GM23338 (cell line): ENCODE data around the gene PCLAF. TPM values are rescaled to one million over a fixed set of nuclear protein-coding genes. Genes with fewer than 3 reads are reported as not detected.

Experiments used
- ATAC-seq: fragments of 200-7000 bp; cut with Tn5 transposase; 3 replicates; pipeline ENCODE4 v1.9.1; 2020
- DNase-seq: peaks from one replicate; pipeline ENCODE4 v3.0.0-alpha.2; 2015; ENCODE audit warnings: low spot score
- H2AFZ ChIP-seq: fragments of 200-600 bp; sonication (generic); 2 replicates; pipeline ENCODE4 v1.8.0; 2016; ENCODE audit warnings: antibody characterized with exemption, mild to moderate bottlenecking, moderate library complexity
- H3F3A ChIP-seq: fragments of 200-600 bp; sonication (generic); replicated peaks from 2 replicates; pipeline ENCODE4 v1.8.0; 2017; ENCODE audit warnings: antibody characterized with exemption, mixed run types, low read depth
- H3K27ac ChIP-seq: fragments of 200-600 bp; sonication (generic); 2 replicates; pipeline ENCODE4 v1.6.1; 2016; ENCODE audit warnings: low read depth
- H3K27me3 ChIP-seq: fragments of 200-600 bp; sonication (generic); 2 replicates; pipeline ENCODE4 v1.8.0; 2016; ENCODE audit warnings: mild to moderate bottlenecking, mixed run types, moderate library complexity; ENCODE audit not compliant: insufficient read depth
- H3K36me3 ChIP-seq: fragments of 200-600 bp; sonication (generic); 2 replicates; pipeline ENCODE4 v1.8.0; 2016; ENCODE audit warnings: mild to moderate bottlenecking; ENCODE audit not compliant: insufficient read depth
- H3K4me1 ChIP-seq: fragments of 200-600 bp; sonication (generic); 2 replicates; pipeline ENCODE4 v1.8.0; 2016; ENCODE audit warnings: mild to moderate bottlenecking, moderate library complexity; ENCODE audit not compliant: insufficient read depth
- H3K4me2 ChIP-seq: fragments of 200-600 bp; sonication (generic); 2 replicates; pipeline ENCODE4 v1.7.1; 2017; ENCODE audit warnings: mixed run types
- H3K4me3 ChIP-seq: fragments of 200-600 bp; sonication (generic); 2 replicates; pipeline ENCODE4 v1.6.1; 2016; ENCODE audit warnings: mixed run types
- H3K79me2 ChIP-seq: fragments of 200-600 bp; sonication (generic); replicated peaks from 2 replicates; pipeline ENCODE4 v1.8.0; 2017; ENCODE audit warnings: mild to moderate bottlenecking; ENCODE audit not compliant: insufficient read depth
- H3K9me2 ChIP-seq: fragments of 200-600 bp; sonication (generic); 2 replicates; pipeline ENCODE4 v1.8.0; 2017; ENCODE audit not compliant: insufficient read depth
- H4K20me1 ChIP-seq: fragments of 200-600 bp; sonication (generic); replicated peaks from 2 replicates; pipeline ENCODE4 v1.8.0; 2017; ENCODE audit warnings: mild to moderate bottlenecking; ENCODE audit not compliant: insufficient read depth
- H3K27ac Mint-ChIP-seq: 2 replicates; pipeline ENCODE4 v1.8.0; 2020; ENCODE audit warnings: inconsistent platforms, mild to moderate bottlenecking, moderate library complexity, mixed read lengths
- H3K27me3 Mint-ChIP-seq: 3 replicates; pipeline ENCODE4 v1.8.0; 2022; ENCODE audit warnings: low read depth, mild to moderate bottlenecking, moderate library complexity, mixed read lengths, inconsistent platforms; ENCODE audit not compliant: insufficient read depth, poor library complexity
- H3K36me3 Mint-ChIP-seq: 3 replicates; pipeline ENCODE4 v1.8.0; 2021; ENCODE audit warnings: low read depth, mild to moderate bottlenecking, inconsistent platforms, moderate library complexity, mixed read lengths
- H3K4me1 Mint-ChIP-seq: 3 replicates; pipeline ENCODE4 v1.8.0; 2020; ENCODE audit warnings: mild to moderate bottlenecking, inconsistent platforms, mixed read lengths
- H3K4me3 Mint-ChIP-seq: 3 replicates; pipeline ENCODE4 v1.8.0; 2021; ENCODE audit warnings: moderate library complexity, mild to moderate bottlenecking, inconsistent platforms, mixed read lengths
- H3K9me3 Mint-ChIP-seq: 3 replicates; pipeline ENCODE4 v1.8.0; 2020; ENCODE audit warnings: moderate library complexity, mild to moderate bottlenecking, inconsistent platforms, mixed read lengths
- CREB1 ChIP-seq: fragments of 250-450 bp; sonication (Bioruptor Pico); IDR thresholded peaks from 2 replicates; pipeline ENCODE4 v1.5.0; 2020; ENCODE audit warnings: low read depth, mild to moderate bottlenecking, moderate library complexity
- EZH2 ChIP-seq: fragments of 200-600 bp; sonication (generic); IDR thresholded peaks from one replicate; pipeline ENCODE4 v1.8.0; 2017; ENCODE audit warnings: antibody characterized with exemption, mild to moderate bottlenecking, low read depth; ENCODE audit not compliant: unreplicated experiment
- EZH2phosphoT487 ChIP-seq: fragments of 200-600 bp; sonication (generic); IDR thresholded peaks from one replicate; pipeline ENCODE4 v1.8.1; 2018; ENCODE audit warnings: antibody characterized with exemption; ENCODE audit not compliant: unreplicated experiment
- JUNB ChIP-seq: IDR thresholded peaks from one replicate; pipeline ENCODE4 v1.6.1; 2016; ENCODE audit warnings: antibody characterized with exemption; ENCODE audit not compliant: unreplicated experiment
- POLR2AphosphoS5 ChIP-seq: IDR thresholded peaks from 2 replicates; pipeline ENCODE4 v1.6.1; 2016; ENCODE audit warnings: antibody characterized with exemption, low read depth
- STAT1 ChIP-seq: IDR thresholded peaks from one replicate; pipeline ENCODE4 v1.6.1; 2016; ENCODE audit warnings: antibody characterized with exemption; ENCODE audit not compliant: unreplicated experiment
- ZNF114 ChIP-seq: fragments of 250-450 bp; sonication (Bioruptor Pico); IDR thresholded peaks from 2 replicates; pipeline ENCODE4 v1.5.0; 2020; ENCODE audit warnings: mild to moderate bottlenecking, moderate library complexity
- ZNF331 ChIP-seq: fragments of 250-450 bp; sonication (Bioruptor Pico); IDR thresholded peaks from 2 replicates; pipeline ENCODE4 v1.5.0; 2020; ENCODE audit warnings: low read depth, mild to moderate bottlenecking, moderate library complexity
- polyA plus RNA-seq: library from polyadenylated mRNA; unstranded; fragments of >200 nt; fragmentation: Nextera tagmentation; extraction: Ambion mirVana; gene quantifications from 2 replicates; pipeline ENCODE4 v1.2.1, GENCODE V29; 2016
- total RNA-seq: library from RNA; depleted of rRNA; stranded (reverse); fragments of >200 nt; shearing (Covaris generic); gene quantifications from 2 replicates; pipeline ENCODE4 v1.2.3, GENCODE V29; 2014
- TF ChIP-seq, protein P1 (sequence below): IDR thresholded peaks from 2 replicates; pipeline ENCODE4 v1.6.1; 2016; ENCODE audit warnings: antibody characterized with exemption
- TF ChIP-seq, protein P2 (sequence below): fragments of 250-450 bp; sonication (Bioruptor Pico); IDR thresholded peaks from 2 replicates; pipeline ENCODE4 v1.5.0; 2020; ENCODE audit warnings: mild to moderate bottlenecking, moderate library complexity
- TF ChIP-seq, protein P3 (sequence below): IDR thresholded peaks from one replicate; pipeline ENCODE4 v1.6.1; 2018; ENCODE audit warnings: antibody characterized with exemption; ENCODE audit not compliant: unreplicated experiment
- TF ChIP-seq, protein P4 (sequence below), 2 experiments: fragments of 200-600 bp in 1 of 2; sonication (generic) in 1 of 2; conservative IDR thresholded peaks; 2 replicates each; pipeline versions ENCODE4 v1.5.1 to v1.6.1; 2016 to 2017; ENCODE audit warnings: antibody characterized with exemption in 2 of 2, low read depth in 2 of 2, mild to moderate bottlenecking in 2 of 2, moderate library complexity in 1 of 2

The PCLAF gene
- total and polyA plus RNA-seq, 2 experiments from 2014 or later, result 48.9 to 206 TPM

DNA sequence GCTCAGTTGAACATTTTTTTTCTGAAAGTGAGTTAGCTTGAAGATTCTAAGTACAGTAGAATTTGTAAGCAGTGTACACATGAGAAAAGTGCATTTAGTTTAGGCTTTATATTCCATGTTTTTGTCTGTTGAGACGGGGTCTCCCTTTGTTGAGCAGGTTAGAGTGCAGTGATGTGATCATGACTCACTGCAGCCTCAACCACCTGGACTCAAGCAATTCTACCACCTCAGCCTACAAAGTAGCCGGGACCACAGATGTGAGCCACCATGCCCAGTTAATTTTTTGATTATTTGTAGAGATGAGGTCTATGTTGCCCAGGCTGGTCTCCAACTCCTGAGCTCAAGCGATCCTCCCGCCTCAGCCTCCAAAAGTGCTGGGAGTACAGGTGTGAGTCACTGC lies 20.0 kb downstream of the PCLAF start (continued):
- TF ChIP-seq POLR2AphosphoS5 (no peak), JUNB (no peak), EZH2 (no peak), CREB1 (CRISPR knock-in tag) (no peak)
- TF ChIP-seq, protein P1, sequence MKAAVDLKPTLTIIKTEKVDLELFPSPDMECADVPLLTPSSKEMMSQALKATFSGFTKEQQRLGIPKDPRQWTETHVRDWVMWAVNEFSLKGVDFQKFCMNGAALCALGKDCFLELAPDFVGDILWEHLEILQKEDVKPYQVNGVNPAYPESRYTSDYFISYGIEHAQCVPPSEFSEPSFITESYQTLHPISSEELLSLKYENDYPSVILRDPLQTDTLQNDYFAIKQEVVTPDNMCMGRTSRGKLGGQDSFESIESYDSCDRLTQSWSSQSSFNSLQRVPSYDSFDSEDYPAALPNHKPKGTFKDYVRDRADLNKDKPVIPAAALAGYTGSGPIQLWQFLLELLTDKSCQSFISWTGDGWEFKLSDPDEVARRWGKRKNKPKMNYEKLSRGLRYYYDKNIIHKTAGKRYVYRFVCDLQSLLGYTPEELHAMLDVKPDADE, result no peak

DNA sequence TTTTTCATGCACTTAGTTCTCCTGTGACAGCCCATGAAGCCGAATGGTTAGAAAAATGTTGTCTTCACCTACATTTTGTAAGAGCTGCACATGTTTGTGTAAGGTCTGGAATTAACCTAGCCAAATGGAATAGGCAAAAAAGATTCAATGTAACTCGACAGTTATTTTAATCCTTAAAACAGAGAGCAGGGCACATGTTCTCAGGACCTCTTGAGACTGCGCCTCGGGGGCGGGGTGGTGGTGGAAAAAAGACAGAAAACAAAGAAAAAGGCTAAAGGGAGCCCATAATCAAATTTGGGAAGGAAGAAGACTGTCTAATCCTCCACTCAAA lies 24.6 kb downstream of the PCLAF start:
- H3K4me3 Mint-ChIP-seq, result peak overlapping the region; percentile 82
- H3K4me1 ChIP-seq, result peaks cover 8% of the 10 kb centered on the region
- no peaks in the 10 kb centered on the region for H3K27me3 ChIP-seq
- no peaks in the 10 kb centered on the region for H3K9me3 Mint-ChIP-seq
- peaks cover 37% of the 10 kb centered on the region for H3K79me2 ChIP-seq
- H3K9me2 ChIP-seq, result no peaks in the 10 kb centered on the region
- no peak overlapping the region for H3K27ac Mint-ChIP-seq
- H3K36me3 ChIP-seq, result no peaks in the 10 kb centered on the region
- DNase-seq (no peak), ATAC-seq (no peak)
- peak overlapping the region; percentile 12; the same call in 1 of the 2 replicates for H2AFZ ChIP-seq
- H3K36me3 Mint-ChIP-seq, result peaks cover 7% of the 10 kb centered on the region
- peaks cover 7% of the 10 kb centered on the region; the same call in 1 of the 2 replicates for H3F3A ChIP-seq
- H3K4me1 Mint-ChIP-seq, result peaks cover 10% of the 10 kb centered on the region
- H4K20me1 ChIP-seq, result no peaks in the 10 kb centered on the region
- peak overlapping the region; percentile 39; the same call in 1 of the 2 replicates for H3K27ac ChIP-seq
- peak overlapping the region; percentile 68 for H3K4me2 ChIP-seq
- H3K27me3 Mint-ChIP-seq, result peaks cover 5% of the 10 kb centered on the region
- H3K4me3 ChIP-seq, result peak overlapping the region; percentile 80
- no peak for TF ChIP-seq EZH2
- TF ChIP-seq, protein P2, sequence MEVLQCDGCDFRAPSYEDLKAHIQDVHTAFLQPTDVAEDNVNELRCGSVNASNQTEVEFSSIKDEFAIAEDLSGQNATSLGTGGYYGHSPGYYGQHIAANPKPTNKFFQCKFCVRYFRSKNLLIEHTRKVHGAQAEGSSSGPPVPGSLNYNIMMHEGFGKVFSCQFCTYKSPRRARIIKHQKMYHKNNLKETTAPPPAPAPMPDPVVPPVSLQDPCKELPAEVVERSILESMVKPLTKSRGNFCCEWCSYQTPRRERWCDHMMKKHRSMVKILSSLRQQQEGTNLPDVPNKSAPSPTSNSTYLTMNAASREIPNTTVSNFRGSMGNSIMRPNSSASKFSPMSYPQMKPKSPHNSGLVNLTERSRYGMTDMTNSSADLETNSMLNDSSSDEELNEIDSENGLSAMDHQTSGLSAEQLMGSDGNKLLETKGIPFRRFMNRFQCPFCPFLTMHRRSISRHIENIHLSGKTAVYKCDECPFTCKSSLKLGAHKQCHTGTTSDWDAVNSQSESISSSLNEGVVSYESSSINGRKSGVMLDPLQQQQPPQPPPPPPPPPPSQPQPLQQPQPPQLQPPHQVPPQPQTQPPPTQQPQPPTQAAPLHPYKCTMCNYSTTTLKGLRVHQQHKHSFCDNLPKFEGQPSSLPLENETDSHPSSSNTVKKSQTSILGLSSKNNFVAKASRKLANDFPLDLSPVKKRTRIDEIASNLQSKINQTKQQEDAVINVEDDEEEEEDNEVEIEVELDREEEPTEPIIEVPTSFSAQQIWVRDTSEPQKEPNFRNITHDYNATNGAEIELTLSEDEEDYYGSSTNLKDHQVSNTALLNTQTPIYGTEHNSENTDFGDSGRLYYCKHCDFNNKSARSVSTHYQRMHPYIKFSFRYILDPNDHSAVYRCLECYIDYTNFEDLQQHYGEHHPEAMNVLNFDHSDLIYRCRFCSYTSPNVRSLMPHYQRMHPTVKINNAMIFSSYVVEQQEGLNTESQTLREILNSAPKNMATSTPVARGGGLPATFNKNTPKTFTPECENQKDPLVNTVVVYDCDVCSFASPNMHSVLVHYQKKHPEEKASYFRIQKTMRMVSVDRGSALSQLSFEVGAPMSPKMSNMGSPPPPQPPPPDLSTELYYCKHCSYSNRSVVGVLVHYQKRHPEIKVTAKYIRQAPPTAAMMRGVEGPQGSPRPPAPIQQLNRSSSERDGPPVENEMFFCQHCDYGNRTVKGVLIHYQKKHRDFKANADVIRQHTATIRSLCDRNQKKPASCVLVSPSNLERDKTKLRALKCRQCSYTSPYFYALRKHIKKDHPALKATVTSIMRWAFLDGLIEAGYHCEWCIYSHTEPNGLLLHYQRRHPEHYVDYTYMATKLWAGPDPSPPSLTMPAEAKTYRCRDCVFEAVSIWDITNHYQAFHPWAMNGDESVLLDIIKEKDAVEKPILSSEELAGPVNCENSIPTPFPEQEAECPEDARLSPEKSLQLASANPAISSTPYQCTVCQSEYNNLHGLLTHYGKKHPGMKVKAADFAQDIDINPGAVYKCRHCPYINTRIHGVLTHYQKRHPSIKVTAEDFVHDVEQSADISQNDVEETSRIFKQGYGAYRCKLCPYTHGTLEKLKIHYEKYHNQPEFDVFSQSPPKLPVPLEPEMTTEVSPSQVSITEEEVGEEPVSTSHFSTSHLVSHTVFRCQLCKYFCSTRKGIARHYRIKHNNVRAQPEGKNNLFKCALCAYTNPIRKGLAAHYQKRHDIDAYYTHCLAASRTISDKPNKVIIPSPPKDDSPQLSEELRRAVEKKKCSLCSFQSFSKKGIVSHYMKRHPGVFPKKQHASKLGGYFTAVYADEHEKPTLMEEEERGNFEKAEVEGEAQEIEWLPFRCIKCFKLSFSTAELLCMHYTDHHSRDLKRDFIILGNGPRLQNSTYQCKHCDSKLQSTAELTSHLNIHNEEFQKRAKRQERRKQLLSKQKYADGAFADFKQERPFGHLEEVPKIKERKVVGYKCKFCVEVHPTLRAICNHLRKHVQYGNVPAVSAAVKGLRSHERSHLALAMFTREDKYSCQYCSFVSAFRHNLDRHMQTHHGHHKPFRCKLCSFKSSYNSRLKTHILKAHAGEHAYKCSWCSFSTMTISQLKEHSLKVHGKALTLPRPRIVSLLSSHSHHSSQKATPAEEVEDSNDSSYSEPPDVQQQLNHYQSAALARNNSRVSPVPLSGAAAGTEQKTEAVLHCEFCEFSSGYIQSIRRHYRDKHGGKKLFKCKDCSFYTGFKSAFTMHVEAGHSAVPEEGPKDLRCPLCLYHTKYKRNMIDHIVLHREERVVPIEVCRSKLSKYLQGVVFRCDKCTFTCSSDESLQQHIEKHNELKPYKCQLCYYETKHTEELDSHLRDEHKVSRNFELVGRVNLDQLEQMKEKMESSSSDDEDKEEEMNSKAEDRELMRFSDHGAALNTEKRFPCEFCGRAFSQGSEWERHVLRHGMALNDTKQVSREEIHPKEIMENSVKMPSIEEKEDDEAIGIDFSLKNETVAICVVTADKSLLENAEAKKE (CRISPR knock-in tag), result no peak
- TF ChIP-seq POLR2AphosphoS5, result no peak
- TF ChIP-seq STAT1, result no peak
- TF ChIP-seq, protein P3, sequence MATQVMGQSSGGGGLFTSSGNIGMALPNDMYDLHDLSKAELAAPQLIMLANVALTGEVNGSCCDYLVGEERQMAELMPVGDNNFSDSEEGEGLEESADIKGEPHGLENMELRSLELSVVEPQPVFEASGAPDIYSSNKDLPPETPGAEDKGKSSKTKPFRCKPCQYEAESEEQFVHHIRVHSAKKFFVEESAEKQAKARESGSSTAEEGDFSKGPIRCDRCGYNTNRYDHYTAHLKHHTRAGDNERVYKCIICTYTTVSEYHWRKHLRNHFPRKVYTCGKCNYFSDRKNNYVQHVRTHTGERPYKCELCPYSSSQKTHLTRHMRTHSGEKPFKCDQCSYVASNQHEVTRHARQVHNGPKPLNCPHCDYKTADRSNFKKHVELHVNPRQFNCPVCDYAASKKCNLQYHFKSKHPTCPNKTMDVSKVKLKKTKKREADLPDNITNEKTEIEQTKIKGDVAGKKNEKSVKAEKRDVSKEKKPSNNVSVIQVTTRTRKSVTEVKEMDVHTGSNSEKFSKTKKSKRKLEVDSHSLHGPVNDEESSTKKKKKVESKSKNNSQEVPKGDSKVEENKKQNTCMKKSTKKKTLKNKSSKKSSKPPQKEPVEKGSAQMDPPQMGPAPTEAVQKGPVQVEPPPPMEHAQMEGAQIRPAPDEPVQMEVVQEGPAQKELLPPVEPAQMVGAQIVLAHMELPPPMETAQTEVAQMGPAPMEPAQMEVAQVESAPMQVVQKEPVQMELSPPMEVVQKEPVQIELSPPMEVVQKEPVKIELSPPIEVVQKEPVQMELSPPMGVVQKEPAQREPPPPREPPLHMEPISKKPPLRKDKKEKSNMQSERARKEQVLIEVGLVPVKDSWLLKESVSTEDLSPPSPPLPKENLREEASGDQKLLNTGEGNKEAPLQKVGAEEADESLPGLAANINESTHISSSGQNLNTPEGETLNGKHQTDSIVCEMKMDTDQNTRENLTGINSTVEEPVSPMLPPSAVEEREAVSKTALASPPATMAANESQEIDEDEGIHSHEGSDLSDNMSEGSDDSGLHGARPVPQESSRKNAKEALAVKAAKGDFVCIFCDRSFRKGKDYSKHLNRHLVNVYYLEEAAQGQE, result no peak
- TF ChIP-seq, protein P4, sequence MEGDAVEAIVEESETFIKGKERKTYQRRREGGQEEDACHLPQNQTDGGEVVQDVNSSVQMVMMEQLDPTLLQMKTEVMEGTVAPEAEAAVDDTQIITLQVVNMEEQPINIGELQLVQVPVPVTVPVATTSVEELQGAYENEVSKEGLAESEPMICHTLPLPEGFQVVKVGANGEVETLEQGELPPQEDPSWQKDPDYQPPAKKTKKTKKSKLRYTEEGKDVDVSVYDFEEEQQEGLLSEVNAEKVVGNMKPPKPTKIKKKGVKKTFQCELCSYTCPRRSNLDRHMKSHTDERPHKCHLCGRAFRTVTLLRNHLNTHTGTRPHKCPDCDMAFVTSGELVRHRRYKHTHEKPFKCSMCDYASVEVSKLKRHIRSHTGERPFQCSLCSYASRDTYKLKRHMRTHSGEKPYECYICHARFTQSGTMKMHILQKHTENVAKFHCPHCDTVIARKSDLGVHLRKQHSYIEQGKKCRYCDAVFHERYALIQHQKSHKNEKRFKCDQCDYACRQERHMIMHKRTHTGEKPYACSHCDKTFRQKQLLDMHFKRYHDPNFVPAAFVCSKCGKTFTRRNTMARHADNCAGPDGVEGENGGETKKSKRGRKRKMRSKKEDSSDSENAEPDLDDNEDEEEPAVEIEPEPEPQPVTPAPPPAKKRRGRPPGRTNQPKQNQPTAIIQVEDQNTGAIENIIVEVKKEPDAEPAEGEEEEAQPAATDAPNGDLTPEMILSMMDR (conservative IDR thresholded peaks at IDR 0.05; ENCODE audit: low read depth in 2 of 2), result no peak
- no peak for TF ChIP-seq ZNF114 (CRISPR knock-in tag)
- no peak for TF ChIP-seq ZNF331 (CRISPR knock-in tag)
- no peak for TF ChIP-seq JUNB
- TF ChIP-seq EZH2phosphoT487, result no peak
